ENCODE data around the gene CCL22. TPM values are rescaled to one million over a fixed set of nuclear protein-coding genes. Genes with fewer than 3 reads are reported as not detected.

The CCL22 gene
- total RNA-seq, 1 donor from 2014 or later: not detected

GRCh38 chr16:57411362-57411976 is 52.9 kb downstream of the CCL22 start:
- TF ChIP-seq CTCF (IDR thresholded peaks at IDR 0.05; ENCODE audit: unreplicated experiment): no peak
- no peak for DNase-seq (ENCODE audit: low spot score)

GRCh38 chr16:57412584-57412983 is 54.0 kb downstream of the CCL22 start:
- no peak overlapping the region for H3K4me3 Mint-ChIP-seq (ENCODE audit: unreplicated experiment)
- H3K27ac Mint-ChIP-seq (ENCODE audit: unreplicated experiment): no peak overlapping the region
- H3K36me3 Mint-ChIP-seq (ENCODE audit: low read depth, unreplicated experiment): no peaks in the 10 kb centered on the region
- TF ChIP-seq CTCF (IDR thresholded peaks at IDR 0.05; ENCODE audit: unreplicated experiment): no peak
- H3K9me3 Mint-ChIP-seq (ENCODE audit: unreplicated experiment): no peaks in the 10 kb centered on the region
- H3K27me3 Mint-ChIP-seq (ENCODE audit: unreplicated experiment): peaks cover 13% of the 10 kb centered on the region
- no peak for DNase-seq (ENCODE audit: low spot score)
- H3K4me1 Mint-ChIP-seq (ENCODE audit: unreplicated experiment): peaks cover 24% of the 10 kb centered on the region

More at GRCh38 chr16:57411362-57411976, 52.9 kb downstream of the CCL22 start:
- peaks cover 18% of the 10 kb centered on the region for H3K4me1 Mint-ChIP-seq (ENCODE audit: unreplicated experiment)
- no peak overlapping the region for H3K27ac Mint-ChIP-seq (ENCODE audit: unreplicated experiment)
- no peaks in the 10 kb centered on the region for H3K9me3 Mint-ChIP-seq (ENCODE audit: unreplicated experiment)
- H3K4me3 Mint-ChIP-seq (ENCODE audit: unreplicated experiment): no peak overlapping the region
- peaks cover 11% of the 10 kb centered on the region for H3K27me3 Mint-ChIP-seq (ENCODE audit: unreplicated experiment)
- no peaks in the 10 kb centered on the region for H3K36me3 Mint-ChIP-seq (ENCODE audit: low read depth, unreplicated experiment)

GRCh38 chr16:57413301-57413730 is 54.7 kb downstream of the CCL22 start:
- Mint-ChIP-seq H3K4me1 (ENCODE audit: unreplicated experiment) (peaks cover 28% of the 10 kb centered on the region), H3K36me3 (ENCODE audit: low read depth, unreplicated experiment) (no peaks in the 10 kb centered on the region), H3K27me3 (ENCODE audit: unreplicated experiment) (peaks cover 15% of the 10 kb centered on the region), H3K4me3 (ENCODE audit: unreplicated experiment) (no peak overlapping the region), H3K9me3 (ENCODE audit: unreplicated experiment) (no peaks in the 10 kb centered on the region), H3K27ac (ENCODE audit: unreplicated experiment) (no peak overlapping the region)
- no peak for TF ChIP-seq CTCF (IDR thresholded peaks at IDR 0.05; ENCODE audit: unreplicated experiment)
- DNase-seq (ENCODE audit: low spot score): no peak

GRCh38 chr16:57413733-57414132 is 55.1 kb downstream of the CCL22 start:
- H3K27me3 Mint-ChIP-seq (ENCODE audit: unreplicated experiment): peaks cover 15% of the 10 kb centered on the region
- H3K9me3 Mint-ChIP-seq (ENCODE audit: unreplicated experiment): no peaks in the 10 kb centered on the region
- H3K36me3 Mint-ChIP-seq (ENCODE audit: low read depth, unreplicated experiment): no peaks in the 10 kb centered on the region
- no peak overlapping the region for H3K27ac Mint-ChIP-seq (ENCODE audit: unreplicated experiment)
- peaks cover 28% of the 10 kb centered on the region for H3K4me1 Mint-ChIP-seq (ENCODE audit: unreplicated experiment)
- no peak overlapping the region for H3K4me3 Mint-ChIP-seq (ENCODE audit: unreplicated experiment)
- DNase-seq (ENCODE audit: low spot score): no peak
- no peak for TF ChIP-seq CTCF (IDR thresholded peaks at IDR 0.05; ENCODE audit: unreplicated experiment)

Other genes starting within 250 kb of the CCL22 start
- 84.8 TPM for gene PSME3IP1, start 172.7 kb upstream of the CCL22 start, total RNA-seq (ENCODE audit: unreplicated experiment)
- gene RSPRY1, start 172.5 kb upstream of the CCL22 start, total RNA-seq (ENCODE audit: unreplicated experiment): 63.0 TPM
- 46.7 TPM for gene ARL2BP, start 113.5 kb upstream of the CCL22 start, total RNA-seq (ENCODE audit: unreplicated experiment)
- 3.3 TPM for gene PLLP, start 74.1 kb upstream of the CCL22 start, total RNA-seq (ENCODE audit: unreplicated experiment)
- 9.2 TPM for gene CX3CL1, start 13.7 kb downstream of the CCL22 start, total RNA-seq (ENCODE audit: unreplicated experiment)
- gene CCL17, start 46.0 kb downstream of the CCL22 start, total RNA-seq (ENCODE audit: unreplicated experiment): not detected
- 82.6 TPM for gene CIAPIN1, start 88.6 kb downstream of the CCL22 start, total RNA-seq (ENCODE audit: unreplicated experiment)
- 23.1 TPM for gene COQ9, start 88.7 kb downstream of the CCL22 start, total RNA-seq (ENCODE audit: unreplicated experiment)
- gene POLR2C, start 103.9 kb downstream of the CCL22 start, total RNA-seq (ENCODE audit: unreplicated experiment): 52.1 TPM
- 69.4 TPM for gene DOK4, start 127.7 kb downstream of the CCL22 start, total RNA-seq (ENCODE audit: unreplicated experiment)
- gene CCDC102A, start 177.8 kb downstream of the CCL22 start, total RNA-seq (ENCODE audit: unreplicated experiment): 14.6 TPM
- 0.28 TPM for gene ADGRG5, start 183.9 kb downstream of the CCL22 start, total RNA-seq (ENCODE audit: unreplicated experiment)